Body of pancreas (tissue), 4 donors: ENCODE results near the gene ZBTB20. TPM values are rescaled to one million over a fixed set of nuclear protein-coding genes. Genes with fewer than 3 reads are reported as not detected.

Experiments used
- ATAC-seq: fragments of 150-250 bp; one replicate; pipeline ENCODE4 v1.9.1; 2016
- DNase-seq, 4 donors: peaks; one replicate each; pipeline ENCODE4 v3.0.0-alpha.2; 2019
- H3K27ac ChIP-seq, 4 donors: fragments of 200-600 bp; sonication (generic); 1 replicate in 3 of 4; 2 replicates in 1 of 4; pipeline versions ENCODE4 v1.5.1 to v1.6.1; 2016 to 2019; ENCODE audit warnings: mild to moderate bottlenecking in 1 of 4, mixed read lengths in 1 of 4, moderate library complexity in 1 of 4
- H3K27me3 ChIP-seq, 2 donors: fragments of 200-600 bp; sonication (generic); one replicate each; pipeline ENCODE4 v1.6.0; 2016; ENCODE audit warnings: mild to moderate bottlenecking in 1 of 2
- H3K36me3 ChIP-seq, 2 donors: fragments of 200-600 bp; sonication (generic); replicated peaks in 1 of 2; 2 replicates each; pipeline ENCODE4 v1.5.1; 2016; ENCODE audit warnings: low read depth in 2 of 2; ENCODE audit not compliant: insufficient read depth in 1 of 2
- H3K4me1 ChIP-seq: fragments of 200-600 bp; sonication (generic); one replicate; pipeline ENCODE4 v1.6.0; 2016
- H3K4me3 ChIP-seq, 2 donors: fragments of 200-600 bp; sonication (generic); 1 replicate in 1 of 2; 2 replicates in 1 of 2; pipeline ENCODE4 v1.5.1; 2016 to 2019
- H3K9me3 ChIP-seq, 3 donors: fragments of 200-600 bp; sonication (generic); 1 replicate in 2 of 3; 2 replicates in 1 of 3; pipeline ENCODE4 v1.5.1; 2016
- POLR2A ChIP-seq, 3 donors: fragments of 450-650 bp; IDR thresholded peaks; one replicate each; pipeline ENCODE4 v1.6.1; 2016; ENCODE audit warnings: antibody characterized with exemption in 3 of 3, mild to moderate bottlenecking in 2 of 3
- WGBS, 2 donors: methylation state at CpG; one replicate each; pipeline ENCODE4 v1.1.5; 2017; 5-methylcytosine and 5-hydroxymethylcytosine counted together
- intact Hi-C: fragments of 100-400 bp; cut with DNase I; formaldehyde crosslinking; loops from one replicate; pipeline ENCODE4 v1.15.1; 2023
- total RNA-seq, 2 donors: library from RNA; depleted of rRNA; stranded (reverse); fragments of >200 nt; gene quantifications; one replicate each; pipeline ENCODE4 v1.1.0, GENCODE V29; 2016
- TF ChIP-seq, protein P1 (sequence below), 7 experiments: fragments of 450-650 bp in 4 of 7; fragments of 200-600 bp in 3 of 7; sonication (generic) in 3 of 7; IDR thresholded peaks; one replicate each; pipeline ENCODE4 v1.5.1; 2016 to 2019; ENCODE audit warnings: antibody characterized with exemption in 7 of 7

The ZBTB20 gene
- total RNA-seq, 2 donors from 2014 or later, result 48.3 to 77.1 TPM

DNA sequence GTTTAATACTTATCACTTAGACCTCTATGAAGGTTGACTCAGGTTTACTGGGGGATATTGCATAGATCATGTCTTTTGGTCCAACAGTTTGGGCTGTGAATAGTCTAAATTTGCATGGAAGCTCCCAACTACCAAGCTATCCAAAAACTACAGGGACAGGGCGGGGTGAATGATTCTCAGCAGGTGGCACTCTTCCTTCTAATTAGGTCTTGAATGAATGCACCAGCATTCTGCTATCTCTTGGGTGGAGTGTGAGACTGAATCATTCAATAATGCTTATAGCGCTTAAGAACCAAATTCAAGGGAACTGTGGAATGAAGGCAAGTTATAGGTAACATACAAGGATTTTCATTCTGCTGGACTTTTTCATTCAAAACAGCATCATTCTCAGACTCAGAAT is 507.0 kb downstream of the ZBTB20 start:
- intact Hi-C loops, result no loop called here
- no peak for TF ChIP-seq POLR2A (IDR thresholded peaks at IDR 0.05)
- TF ChIP-seq, protein P1, sequence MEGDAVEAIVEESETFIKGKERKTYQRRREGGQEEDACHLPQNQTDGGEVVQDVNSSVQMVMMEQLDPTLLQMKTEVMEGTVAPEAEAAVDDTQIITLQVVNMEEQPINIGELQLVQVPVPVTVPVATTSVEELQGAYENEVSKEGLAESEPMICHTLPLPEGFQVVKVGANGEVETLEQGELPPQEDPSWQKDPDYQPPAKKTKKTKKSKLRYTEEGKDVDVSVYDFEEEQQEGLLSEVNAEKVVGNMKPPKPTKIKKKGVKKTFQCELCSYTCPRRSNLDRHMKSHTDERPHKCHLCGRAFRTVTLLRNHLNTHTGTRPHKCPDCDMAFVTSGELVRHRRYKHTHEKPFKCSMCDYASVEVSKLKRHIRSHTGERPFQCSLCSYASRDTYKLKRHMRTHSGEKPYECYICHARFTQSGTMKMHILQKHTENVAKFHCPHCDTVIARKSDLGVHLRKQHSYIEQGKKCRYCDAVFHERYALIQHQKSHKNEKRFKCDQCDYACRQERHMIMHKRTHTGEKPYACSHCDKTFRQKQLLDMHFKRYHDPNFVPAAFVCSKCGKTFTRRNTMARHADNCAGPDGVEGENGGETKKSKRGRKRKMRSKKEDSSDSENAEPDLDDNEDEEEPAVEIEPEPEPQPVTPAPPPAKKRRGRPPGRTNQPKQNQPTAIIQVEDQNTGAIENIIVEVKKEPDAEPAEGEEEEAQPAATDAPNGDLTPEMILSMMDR (IDR thresholded peaks at IDR 0.05), result no peak
- WGBS, 2 donors, result 96 to 98% methylated on average over 2 of the region's 2 CpGs

DNA sequence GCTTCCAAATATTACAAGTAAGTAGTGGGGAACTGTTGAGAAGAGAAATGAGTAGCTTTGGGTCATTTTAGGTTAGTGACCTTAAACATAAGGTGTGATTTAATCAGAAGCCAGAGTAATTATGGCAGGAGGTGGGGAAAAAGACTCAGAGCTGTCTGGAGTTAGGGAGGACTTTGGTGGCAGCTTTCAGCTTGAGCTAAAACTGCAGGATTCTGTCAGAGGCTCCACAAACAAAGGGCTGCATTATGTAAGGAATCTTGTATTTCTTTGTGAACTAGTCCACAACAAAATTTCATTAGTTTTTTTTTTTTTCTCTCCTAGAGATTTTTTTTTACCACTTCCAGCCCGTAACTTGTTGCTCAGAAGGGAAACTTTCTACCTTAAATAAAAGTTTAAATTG is 507.9 kb downstream of the ZBTB20 start:
- no peak for ATAC-seq
- no peaks in the 10 kb centered on the region for H3K36me3 ChIP-seq
- WGBS, 2 donors, result 82 to 89% methylated on average over 1 of the region's 1 CpG

More for the DNA sequence above, 507.0 kb downstream of the ZBTB20 start:
- Histone ChIP-seq H3K36me3 (no peaks in the 10 kb centered on the region), H3K27me3 (no peaks in the 10 kb centered on the region), H3K4me1 (peaks cover 10% of the 10 kb centered on the region), H3K27ac (no peak overlapping the region), H3K4me3 (no peak overlapping the region), H3K9me3 (peaks cover 0 to 9% (median 4%) of the 10 kb centered on the region in 3 donors)
- DNase-seq (no peak), ATAC-seq (no peak)

DNA sequence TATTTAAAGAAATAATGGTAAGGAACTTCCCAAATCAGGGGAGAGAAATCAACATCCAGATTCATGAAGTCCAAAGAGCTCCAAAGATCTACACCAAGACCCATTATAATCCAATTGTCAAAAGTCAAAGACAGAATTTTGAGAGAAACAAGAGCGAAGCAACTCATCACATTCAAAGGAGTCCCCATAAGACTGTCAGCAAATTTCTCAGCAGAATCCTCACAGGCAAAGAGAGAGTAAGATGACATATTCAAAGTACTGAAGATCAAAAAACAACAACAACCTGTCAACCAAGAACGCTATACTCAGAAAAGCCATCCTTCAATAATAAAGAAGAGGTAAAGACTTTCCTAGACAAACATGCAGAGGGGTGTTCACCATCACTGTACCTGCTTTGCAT is 511.2 kb downstream of the ZBTB20 start:
- WGBS, 2 donors, result 95 to 98% methylated on average over 2 of the region's 2 CpGs
- TF ChIP-seq, protein P1 (IDR thresholded peaks at IDR 0.05), result no peak
- no peak for TF ChIP-seq POLR2A (IDR thresholded peaks at IDR 0.05)
- Histone ChIP-seq H3K4me3 (no peak overlapping the region), H3K27ac (no peak overlapping the region), H3K9me3 (peaks cover 0 to 9% (median 0%) of the 10 kb centered on the region in 3 donors), H3K27me3 (no peaks in the 10 kb centered on the region), H3K4me1 (peaks cover 4% of the 10 kb centered on the region), H3K36me3 (no peaks in the 10 kb centered on the region)
- intact Hi-C loops, result no loop called here
- no peak for ATAC-seq
- no peak for DNase-seq

More for the DNA sequence above, 507.9 kb downstream of the ZBTB20 start:
- intact Hi-C loops, result no loop called here
- Histone ChIP-seq H3K4me1 (peaks cover 10% of the 10 kb centered on the region), H3K9me3 (peaks cover 0 to 9% (median 1%) of the 10 kb centered on the region in 3 donors), H3K27me3 (no peaks in the 10 kb centered on the region), H3K27ac (no peak overlapping the region), H3K4me3 (no peak overlapping the region)
- no peak for DNase-seq
- no peak for TF ChIP-seq POLR2A (IDR thresholded peaks at IDR 0.05)
- TF ChIP-seq, protein P1 (IDR thresholded peaks at IDR 0.05), result no peak

DNA sequence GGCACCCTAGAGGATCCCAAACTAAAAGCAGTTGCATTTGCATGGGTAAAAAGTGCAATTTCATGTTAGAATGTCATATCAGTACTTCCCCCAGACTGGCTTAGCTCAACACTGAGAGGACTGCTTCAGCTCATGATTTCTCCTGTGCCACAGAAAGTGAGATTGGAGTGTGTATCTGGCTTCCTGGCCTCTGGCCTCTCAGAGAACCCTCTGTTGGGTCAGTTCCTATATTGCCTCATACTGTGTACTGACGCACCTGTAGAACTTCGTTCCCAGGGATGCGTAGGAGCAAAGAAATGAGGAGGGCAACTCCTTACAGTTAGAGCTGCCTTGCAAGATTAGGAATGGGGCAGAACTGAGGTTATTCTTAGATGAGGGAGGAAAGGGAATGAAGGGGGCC is 512.5 kb downstream of the ZBTB20 start:
- TF ChIP-seq POLR2A (IDR thresholded peaks at IDR 0.05), result no peak
- TF ChIP-seq, protein P1 (IDR thresholded peaks at IDR 0.05), result no peak
- H3K4me3 ChIP-seq, result no peak overlapping the region
- WGBS, 2 donors, result 90 to 96% methylated on average over 3 of the region's 3 CpGs

DNA sequence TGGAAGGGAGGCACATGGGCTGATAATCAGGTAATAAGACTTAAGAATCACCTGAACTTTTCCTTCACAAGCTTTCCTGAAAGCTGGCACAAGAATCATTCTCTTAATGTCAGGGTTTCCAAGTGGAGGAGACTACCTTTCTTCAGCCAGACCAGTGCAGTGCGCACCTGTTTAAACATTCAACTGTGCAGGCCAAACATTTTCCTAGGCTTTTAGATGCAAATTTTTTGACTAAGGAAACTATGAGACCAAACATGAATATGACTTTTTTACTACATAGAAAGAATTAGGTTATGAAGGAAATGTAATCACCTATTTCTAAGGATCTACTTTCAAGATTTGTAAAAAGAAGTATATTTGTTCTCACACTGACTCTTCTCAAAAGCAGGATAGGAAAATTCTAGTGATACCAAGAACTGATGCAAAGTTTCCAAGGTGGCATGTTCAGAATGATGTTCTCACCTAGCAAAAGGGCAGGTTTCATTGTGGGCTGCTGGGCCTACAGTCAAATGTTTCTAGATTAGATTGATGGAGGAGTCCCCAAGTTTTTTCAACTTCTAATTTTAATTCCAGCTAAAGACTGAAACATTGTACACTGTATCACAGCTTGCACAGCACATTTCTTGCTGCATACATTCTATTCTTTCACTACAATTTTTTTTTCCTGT is 514.2 kb downstream of the ZBTB20 start:
- no peaks in the 10 kb centered on the region for H3K27me3 ChIP-seq
- no peak overlapping the region for H3K27ac ChIP-seq
- peaks cover 0 to 9% (median 0%) of the 10 kb centered on the region in 3 donors for H3K9me3 ChIP-seq
- ATAC-seq, result no peak
- intact Hi-C loops, result no loop called here
- WGBS, 2 donors, result 47 to 59% methylated on average over 1 of the region's 1 CpG
- H3K36me3 ChIP-seq, result no peaks in the 10 kb centered on the region
- TF ChIP-seq POLR2A (IDR thresholded peaks at IDR 0.05), result no peak
- TF ChIP-seq, protein P1 (IDR thresholded peaks at IDR 0.05), result no peak
- H3K4me3 ChIP-seq, result no peak overlapping the region
- H3K4me1 ChIP-seq, result peaks cover 4% of the 10 kb centered on the region
- no peak for DNase-seq

More for the DNA sequence above, 512.5 kb downstream of the ZBTB20 start:
- no peak overlapping the region for H3K27ac ChIP-seq
- ATAC-seq (no peak), DNase-seq (no peak)
- peaks cover 4% of the 10 kb centered on the region for H3K4me1 ChIP-seq
- no peaks in the 10 kb centered on the region for H3K36me3 ChIP-seq
- H3K27me3 ChIP-seq, result no peaks in the 10 kb centered on the region
- peaks cover 0 to 9% (median 0%) of the 10 kb centered on the region in 3 donors for H3K9me3 ChIP-seq
- intact Hi-C loops, result no loop called here
